GM23338 (cell line): Measurements from ENCODE around the gene TRAK1. TPM values are rescaled to one million over a fixed set of nuclear protein-coding genes. Genes with fewer than 3 reads are reported as not detected.
A peak's percentile ranks its signal among the peaks of the same experiment; 100 is the strongest.

Experiments used
- ATAC-seq: fragments of 200-7000 bp; cut with Tn5 transposase; 3 replicates; pipeline ENCODE4 v1.9.1; 2020
- DNase-seq: peaks from one replicate; pipeline ENCODE4 v3.0.0-alpha.2; 2015; ENCODE audit warnings: low spot score
- H2AFZ ChIP-seq: fragments of 200-600 bp; sonication (generic); 2 replicates; pipeline ENCODE4 v1.8.0; 2016; ENCODE audit warnings: antibody characterized with exemption, mild to moderate bottlenecking, moderate library complexity
- H3F3A ChIP-seq: fragments of 200-600 bp; sonication (generic); replicated peaks from 2 replicates; pipeline ENCODE4 v1.8.0; 2017; ENCODE audit warnings: antibody characterized with exemption, mixed run types, low read depth
- H3K27ac ChIP-seq: fragments of 200-600 bp; sonication (generic); 2 replicates; pipeline ENCODE4 v1.6.1; 2016; ENCODE audit warnings: low read depth
- H3K27me3 ChIP-seq: fragments of 200-600 bp; sonication (generic); 2 replicates; pipeline ENCODE4 v1.8.0; 2016; ENCODE audit warnings: mild to moderate bottlenecking, mixed run types, moderate library complexity; ENCODE audit not compliant: insufficient read depth
- H3K36me3 ChIP-seq: fragments of 200-600 bp; sonication (generic); 2 replicates; pipeline ENCODE4 v1.8.0; 2016; ENCODE audit warnings: mild to moderate bottlenecking; ENCODE audit not compliant: insufficient read depth
- H3K4me1 ChIP-seq: fragments of 200-600 bp; sonication (generic); 2 replicates; pipeline ENCODE4 v1.8.0; 2016; ENCODE audit warnings: mild to moderate bottlenecking, moderate library complexity; ENCODE audit not compliant: insufficient read depth
- H3K4me2 ChIP-seq: fragments of 200-600 bp; sonication (generic); 2 replicates; pipeline ENCODE4 v1.7.1; 2017; ENCODE audit warnings: mixed run types
- H3K4me3 ChIP-seq: fragments of 200-600 bp; sonication (generic); 2 replicates; pipeline ENCODE4 v1.6.1; 2016; ENCODE audit warnings: mixed run types
- H3K79me2 ChIP-seq: fragments of 200-600 bp; sonication (generic); replicated peaks from 2 replicates; pipeline ENCODE4 v1.8.0; 2017; ENCODE audit warnings: mild to moderate bottlenecking; ENCODE audit not compliant: insufficient read depth
- H3K9me2 ChIP-seq: fragments of 200-600 bp; sonication (generic); 2 replicates; pipeline ENCODE4 v1.8.0; 2017; ENCODE audit not compliant: insufficient read depth
- H4K20me1 ChIP-seq: fragments of 200-600 bp; sonication (generic); replicated peaks from 2 replicates; pipeline ENCODE4 v1.8.0; 2017; ENCODE audit warnings: mild to moderate bottlenecking; ENCODE audit not compliant: insufficient read depth
- H3K27ac Mint-ChIP-seq: 2 replicates; pipeline ENCODE4 v1.8.0; 2020; ENCODE audit warnings: inconsistent platforms, mild to moderate bottlenecking, moderate library complexity, mixed read lengths
- H3K27me3 Mint-ChIP-seq: 3 replicates; pipeline ENCODE4 v1.8.0; 2022; ENCODE audit warnings: low read depth, mild to moderate bottlenecking, moderate library complexity, mixed read lengths, inconsistent platforms; ENCODE audit not compliant: insufficient read depth, poor library complexity
- H3K36me3 Mint-ChIP-seq: 3 replicates; pipeline ENCODE4 v1.8.0; 2021; ENCODE audit warnings: low read depth, mild to moderate bottlenecking, inconsistent platforms, moderate library complexity, mixed read lengths
- H3K4me1 Mint-ChIP-seq: 3 replicates; pipeline ENCODE4 v1.8.0; 2020; ENCODE audit warnings: mild to moderate bottlenecking, inconsistent platforms, mixed read lengths
- H3K4me3 Mint-ChIP-seq: 3 replicates; pipeline ENCODE4 v1.8.0; 2021; ENCODE audit warnings: moderate library complexity, mild to moderate bottlenecking, inconsistent platforms, mixed read lengths
- H3K9me3 Mint-ChIP-seq: 3 replicates; pipeline ENCODE4 v1.8.0; 2020; ENCODE audit warnings: moderate library complexity, mild to moderate bottlenecking, inconsistent platforms, mixed read lengths
- CREB1 ChIP-seq: fragments of 250-450 bp; sonication (Bioruptor Pico); IDR thresholded peaks from 2 replicates; pipeline ENCODE4 v1.5.0; 2020; ENCODE audit warnings: low read depth, mild to moderate bottlenecking, moderate library complexity
- EZH2 ChIP-seq: fragments of 200-600 bp; sonication (generic); IDR thresholded peaks from one replicate; pipeline ENCODE4 v1.8.0; 2017; ENCODE audit warnings: antibody characterized with exemption, mild to moderate bottlenecking, low read depth; ENCODE audit not compliant: unreplicated experiment
- EZH2phosphoT487 ChIP-seq: fragments of 200-600 bp; sonication (generic); IDR thresholded peaks from one replicate; pipeline ENCODE4 v1.8.1; 2018; ENCODE audit warnings: antibody characterized with exemption; ENCODE audit not compliant: unreplicated experiment
- NANOG ChIP-seq: IDR thresholded peaks from 2 replicates; pipeline ENCODE4 v1.6.1; 2016; ENCODE audit warnings: antibody characterized with exemption, borderline replicate concordance
- POLR2AphosphoS5 ChIP-seq: IDR thresholded peaks from 2 replicates; pipeline ENCODE4 v1.6.1; 2016; ENCODE audit warnings: antibody characterized with exemption, low read depth
- STAT1 ChIP-seq: IDR thresholded peaks from one replicate; pipeline ENCODE4 v1.6.1; 2016; ENCODE audit warnings: antibody characterized with exemption; ENCODE audit not compliant: unreplicated experiment
- ZNF114 ChIP-seq: fragments of 250-450 bp; sonication (Bioruptor Pico); IDR thresholded peaks from 2 replicates; pipeline ENCODE4 v1.5.0; 2020; ENCODE audit warnings: mild to moderate bottlenecking, moderate library complexity
- ZNF331 ChIP-seq: fragments of 250-450 bp; sonication (Bioruptor Pico); IDR thresholded peaks from 2 replicates; pipeline ENCODE4 v1.5.0; 2020; ENCODE audit warnings: low read depth, mild to moderate bottlenecking, moderate library complexity
- polyA plus RNA-seq: library from polyadenylated mRNA; unstranded; fragments of >200 nt; fragmentation: Nextera tagmentation; extraction: Ambion mirVana; gene quantifications from 2 replicates; pipeline ENCODE4 v1.2.1, GENCODE V29; 2016
- total RNA-seq: library from RNA; depleted of rRNA; stranded (reverse); fragments of >200 nt; shearing (Covaris generic); gene quantifications from 2 replicates; pipeline ENCODE4 v1.2.3, GENCODE V29; 2014
- TF ChIP-seq, protein P1 (sequence below): IDR thresholded peaks from 2 replicates; pipeline ENCODE4 v1.6.1; 2016; ENCODE audit warnings: antibody characterized with exemption
- TF ChIP-seq, protein P2 (sequence below), 2 experiments: fragments of 200-600 bp in 1 of 2; sonication (generic) in 1 of 2; conservative IDR thresholded peaks; 2 replicates each; pipeline versions ENCODE4 v1.5.1 to v1.6.1; 2016 to 2017; ENCODE audit warnings: antibody characterized with exemption in 2 of 2, low read depth in 2 of 2, mild to moderate bottlenecking in 2 of 2, moderate library complexity in 1 of 2
- TF ChIP-seq, protein P3 (sequence below): IDR thresholded peaks from one replicate; pipeline ENCODE4 v1.6.1; 2018; ENCODE audit warnings: antibody characterized with exemption; ENCODE audit not compliant: unreplicated experiment

TRAK1 gene
- total and polyA plus RNA-seq, 2 experiments from 2014 or later: 13.4 to 47.4 TPM

DNA sequence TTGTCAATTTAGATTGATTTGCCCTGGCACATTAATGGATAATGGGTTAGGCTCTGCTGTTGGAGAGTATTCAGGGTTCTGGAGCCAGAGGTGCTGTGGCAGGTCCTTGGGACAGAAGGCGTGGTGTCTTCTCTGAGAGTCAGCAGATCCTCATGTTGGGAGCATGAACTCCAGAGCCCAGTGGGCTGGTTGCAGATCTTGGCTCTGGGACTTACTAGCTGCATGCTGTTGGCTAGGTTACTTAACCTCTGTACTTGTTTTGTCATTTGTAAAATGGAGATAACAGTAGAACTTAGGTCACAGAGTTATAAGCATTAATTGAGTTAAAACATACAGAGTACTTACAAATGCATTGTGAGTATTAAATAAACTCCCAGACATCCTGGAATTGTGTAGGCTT, 97.2 kb downstream of the TRAK1 start:
- H3K4me3 Mint-ChIP-seq: no peak overlapping the region
- H3K27ac Mint-ChIP-seq: no peak overlapping the region
- Histone ChIP-seq H3K36me3 (no peaks in the 10 kb centered on the region; the same call in 1 of the 2 replicates), H3K27ac (no peak overlapping the region), H3K79me2 (no peaks in the 10 kb centered on the region; the same call in 1 of the 2 replicates), H3K27me3 (no peaks in the 10 kb centered on the region), H3F3A (no peaks in the 10 kb centered on the region), H3K4me3 (no peak overlapping the region), H2AFZ (no peak overlapping the region), H3K4me1 (peaks cover 27% of the 10 kb centered on the region), H3K9me2 (no peaks in the 10 kb centered on the region), H4K20me1 (no peaks in the 10 kb centered on the region), H3K4me2 (no peak overlapping the region)
- peaks cover 33% of the 10 kb centered on the region for H3K4me1 Mint-ChIP-seq
- TF ChIP-seq, protein P1, sequence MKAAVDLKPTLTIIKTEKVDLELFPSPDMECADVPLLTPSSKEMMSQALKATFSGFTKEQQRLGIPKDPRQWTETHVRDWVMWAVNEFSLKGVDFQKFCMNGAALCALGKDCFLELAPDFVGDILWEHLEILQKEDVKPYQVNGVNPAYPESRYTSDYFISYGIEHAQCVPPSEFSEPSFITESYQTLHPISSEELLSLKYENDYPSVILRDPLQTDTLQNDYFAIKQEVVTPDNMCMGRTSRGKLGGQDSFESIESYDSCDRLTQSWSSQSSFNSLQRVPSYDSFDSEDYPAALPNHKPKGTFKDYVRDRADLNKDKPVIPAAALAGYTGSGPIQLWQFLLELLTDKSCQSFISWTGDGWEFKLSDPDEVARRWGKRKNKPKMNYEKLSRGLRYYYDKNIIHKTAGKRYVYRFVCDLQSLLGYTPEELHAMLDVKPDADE: no peak
- TF ChIP-seq, protein P2, sequence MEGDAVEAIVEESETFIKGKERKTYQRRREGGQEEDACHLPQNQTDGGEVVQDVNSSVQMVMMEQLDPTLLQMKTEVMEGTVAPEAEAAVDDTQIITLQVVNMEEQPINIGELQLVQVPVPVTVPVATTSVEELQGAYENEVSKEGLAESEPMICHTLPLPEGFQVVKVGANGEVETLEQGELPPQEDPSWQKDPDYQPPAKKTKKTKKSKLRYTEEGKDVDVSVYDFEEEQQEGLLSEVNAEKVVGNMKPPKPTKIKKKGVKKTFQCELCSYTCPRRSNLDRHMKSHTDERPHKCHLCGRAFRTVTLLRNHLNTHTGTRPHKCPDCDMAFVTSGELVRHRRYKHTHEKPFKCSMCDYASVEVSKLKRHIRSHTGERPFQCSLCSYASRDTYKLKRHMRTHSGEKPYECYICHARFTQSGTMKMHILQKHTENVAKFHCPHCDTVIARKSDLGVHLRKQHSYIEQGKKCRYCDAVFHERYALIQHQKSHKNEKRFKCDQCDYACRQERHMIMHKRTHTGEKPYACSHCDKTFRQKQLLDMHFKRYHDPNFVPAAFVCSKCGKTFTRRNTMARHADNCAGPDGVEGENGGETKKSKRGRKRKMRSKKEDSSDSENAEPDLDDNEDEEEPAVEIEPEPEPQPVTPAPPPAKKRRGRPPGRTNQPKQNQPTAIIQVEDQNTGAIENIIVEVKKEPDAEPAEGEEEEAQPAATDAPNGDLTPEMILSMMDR (conservative IDR thresholded peaks at IDR 0.05; ENCODE audit: low read depth in 2 of 2): no peak
- H3K9me3 Mint-ChIP-seq: no peaks in the 10 kb centered on the region; the same call in 2 of the 3 replicates
- DNase-seq (no peak), ATAC-seq (no peak)
- peaks cover 2% of the 10 kb centered on the region for H3K27me3 Mint-ChIP-seq
- peaks cover 45% of the 10 kb centered on the region for H3K36me3 Mint-ChIP-seq

- Histone ChIP-seq H3K4me2 (no peak overlapping the region), H3K4me3 (no peak overlapping the region), H3K9me2 (no peaks in the 10 kb centered on the region), H3K36me3 (no peaks in the 10 kb centered on the region; the same call in 1 of the 2 replicates), H3K27me3 (no peaks in the 10 kb centered on the region), H2AFZ (no peak overlapping the region), H3K79me2 (no peaks in the 10 kb centered on the region; the same call in 1 of the 2 replicates), H3K4me1 (peaks cover 21% of the 10 kb centered on the region), H3K27ac (no peak overlapping the region), H3F3A (no peaks in the 10 kb centered on the region), H4K20me1 (no peaks in the 10 kb centered on the region)
- Mint-ChIP-seq H3K27ac (peak overlapping the region; percentile 62), H3K27me3 (peaks cover 2% of the 10 kb centered on the region), H3K4me3 (no peak overlapping the region), H3K9me3 (no peaks in the 10 kb centered on the region; the same call in 2 of the 3 replicates), H3K36me3 (peaks cover 50% of the 10 kb centered on the region), H3K4me1 (peaks cover 26% of the 10 kb centered on the region)
- DNase-seq (no peak), ATAC-seq (no peak)
- TF ChIP-seq EZH2phosphoT487 (no peak), ZNF331 (CRISPR knock-in tag) (no peak), EZH2 (no peak), ZNF114 (no peak), NANOG (no peak), STAT1 (no peak), POLR2AphosphoS5 (no peak), CREB1 (CRISPR knock-in tag) (no peak)
- TF ChIP-seq, protein P1: no peak
- TF ChIP-seq, protein P3, sequence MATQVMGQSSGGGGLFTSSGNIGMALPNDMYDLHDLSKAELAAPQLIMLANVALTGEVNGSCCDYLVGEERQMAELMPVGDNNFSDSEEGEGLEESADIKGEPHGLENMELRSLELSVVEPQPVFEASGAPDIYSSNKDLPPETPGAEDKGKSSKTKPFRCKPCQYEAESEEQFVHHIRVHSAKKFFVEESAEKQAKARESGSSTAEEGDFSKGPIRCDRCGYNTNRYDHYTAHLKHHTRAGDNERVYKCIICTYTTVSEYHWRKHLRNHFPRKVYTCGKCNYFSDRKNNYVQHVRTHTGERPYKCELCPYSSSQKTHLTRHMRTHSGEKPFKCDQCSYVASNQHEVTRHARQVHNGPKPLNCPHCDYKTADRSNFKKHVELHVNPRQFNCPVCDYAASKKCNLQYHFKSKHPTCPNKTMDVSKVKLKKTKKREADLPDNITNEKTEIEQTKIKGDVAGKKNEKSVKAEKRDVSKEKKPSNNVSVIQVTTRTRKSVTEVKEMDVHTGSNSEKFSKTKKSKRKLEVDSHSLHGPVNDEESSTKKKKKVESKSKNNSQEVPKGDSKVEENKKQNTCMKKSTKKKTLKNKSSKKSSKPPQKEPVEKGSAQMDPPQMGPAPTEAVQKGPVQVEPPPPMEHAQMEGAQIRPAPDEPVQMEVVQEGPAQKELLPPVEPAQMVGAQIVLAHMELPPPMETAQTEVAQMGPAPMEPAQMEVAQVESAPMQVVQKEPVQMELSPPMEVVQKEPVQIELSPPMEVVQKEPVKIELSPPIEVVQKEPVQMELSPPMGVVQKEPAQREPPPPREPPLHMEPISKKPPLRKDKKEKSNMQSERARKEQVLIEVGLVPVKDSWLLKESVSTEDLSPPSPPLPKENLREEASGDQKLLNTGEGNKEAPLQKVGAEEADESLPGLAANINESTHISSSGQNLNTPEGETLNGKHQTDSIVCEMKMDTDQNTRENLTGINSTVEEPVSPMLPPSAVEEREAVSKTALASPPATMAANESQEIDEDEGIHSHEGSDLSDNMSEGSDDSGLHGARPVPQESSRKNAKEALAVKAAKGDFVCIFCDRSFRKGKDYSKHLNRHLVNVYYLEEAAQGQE: no peak
- TF ChIP-seq, protein P2 (conservative IDR thresholded peaks at IDR 0.05; ENCODE audit: low read depth in 2 of 2): no peak
Measured at GRCh38 chr3:42189001-42189460, 97.9 kb downstream of the TRAK1 start.
